Endothelial cell (in vitro differentiated cells): Measurements from ENCODE around the gene CDO1. TPM values are rescaled to one million over a fixed set of nuclear protein-coding genes. Genes with fewer than 3 reads are reported as not detected.

ENCODE experiments used
- DNase-seq: peaks from one replicate; pipeline ENCODE4 v3.0.0; 2021; ENCODE audit warnings: low spot score
- H3K27ac Mint-ChIP-seq: one replicate; pipeline ENCODE4 v1.8.0; 2021; ENCODE audit warnings: mixed read lengths, inconsistent platforms; ENCODE audit not compliant: unreplicated experiment
- H3K27me3 Mint-ChIP-seq: one replicate; pipeline ENCODE4 v1.8.0; 2021; ENCODE audit warnings: mild to moderate bottlenecking, moderate library complexity, mixed read lengths, inconsistent platforms; ENCODE audit not compliant: unreplicated experiment
- H3K36me3 Mint-ChIP-seq: one replicate; pipeline ENCODE4 v1.8.0; 2021; ENCODE audit warnings: mild to moderate bottlenecking, low read depth, mixed read lengths, inconsistent platforms; ENCODE audit not compliant: unreplicated experiment
- H3K4me1 Mint-ChIP-seq: one replicate; pipeline ENCODE4 v1.8.0; 2021; ENCODE audit warnings: mild to moderate bottlenecking, mixed read lengths, inconsistent platforms; ENCODE audit not compliant: unreplicated experiment
- H3K4me3 Mint-ChIP-seq: one replicate; pipeline ENCODE4 v1.8.0; 2021; ENCODE audit warnings: mild to moderate bottlenecking, mixed read lengths, inconsistent platforms; ENCODE audit not compliant: unreplicated experiment
- H3K9me3 Mint-ChIP-seq: one replicate; pipeline ENCODE4 v1.8.0; 2021; ENCODE audit warnings: mixed read lengths, inconsistent platforms; ENCODE audit not compliant: unreplicated experiment
- total RNA-seq: library from RNA; stranded (reverse); fragmentation: NEBNext Ultra II Directional; extraction: Animal tissue kit (Norgen Biotek cat#: 25700); gene quantifications from one replicate; pipeline ENCODE4 v1.2.1, GENCODE V29; 2021; ENCODE audit not compliant: unreplicated experiment
- TF ChIP-seq, protein P1 (sequence below): fragments of 200-600 bp; sonication (generic); IDR thresholded peaks from one replicate; pipeline ENCODE4 v1.5.0; 2021; ENCODE audit warnings: antibody characterized with exemption; ENCODE audit not compliant: unreplicated experiment

The CDO1 gene
- total RNA-seq, 1 donor from 2014 or later: 2.9 TPM

DNA sequence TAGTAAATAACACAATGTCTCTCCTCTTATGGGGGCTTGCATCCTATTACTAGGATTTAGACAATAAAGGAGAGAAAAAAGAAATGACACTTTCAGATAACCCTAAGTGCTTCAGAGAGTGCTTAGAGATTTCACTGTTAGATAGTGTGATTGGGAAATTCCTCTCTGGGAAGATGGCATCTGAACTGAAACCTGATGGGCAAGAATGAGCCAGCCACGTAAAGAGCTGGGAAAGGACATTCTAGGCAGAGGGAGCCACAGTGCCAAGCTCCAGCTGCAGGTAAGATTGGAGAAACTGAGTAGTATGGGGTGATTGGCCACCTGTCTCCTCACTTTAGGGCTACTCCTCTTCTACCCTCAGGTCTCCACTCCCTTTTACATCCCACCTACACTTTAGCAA lies 14.5 kb downstream of the CDO1 start:
- Mint-ChIP-seq H3K27me3 (no peaks in the 10 kb centered on the region), H3K36me3 (no peaks in the 10 kb centered on the region), H3K4me3 (no peak overlapping the region), H3K4me1 (peaks cover 1% of the 10 kb centered on the region), H3K9me3 (no peaks in the 10 kb centered on the region), H3K27ac (no peak overlapping the region)
- DNase-seq: no peak
- TF ChIP-seq, protein P1, sequence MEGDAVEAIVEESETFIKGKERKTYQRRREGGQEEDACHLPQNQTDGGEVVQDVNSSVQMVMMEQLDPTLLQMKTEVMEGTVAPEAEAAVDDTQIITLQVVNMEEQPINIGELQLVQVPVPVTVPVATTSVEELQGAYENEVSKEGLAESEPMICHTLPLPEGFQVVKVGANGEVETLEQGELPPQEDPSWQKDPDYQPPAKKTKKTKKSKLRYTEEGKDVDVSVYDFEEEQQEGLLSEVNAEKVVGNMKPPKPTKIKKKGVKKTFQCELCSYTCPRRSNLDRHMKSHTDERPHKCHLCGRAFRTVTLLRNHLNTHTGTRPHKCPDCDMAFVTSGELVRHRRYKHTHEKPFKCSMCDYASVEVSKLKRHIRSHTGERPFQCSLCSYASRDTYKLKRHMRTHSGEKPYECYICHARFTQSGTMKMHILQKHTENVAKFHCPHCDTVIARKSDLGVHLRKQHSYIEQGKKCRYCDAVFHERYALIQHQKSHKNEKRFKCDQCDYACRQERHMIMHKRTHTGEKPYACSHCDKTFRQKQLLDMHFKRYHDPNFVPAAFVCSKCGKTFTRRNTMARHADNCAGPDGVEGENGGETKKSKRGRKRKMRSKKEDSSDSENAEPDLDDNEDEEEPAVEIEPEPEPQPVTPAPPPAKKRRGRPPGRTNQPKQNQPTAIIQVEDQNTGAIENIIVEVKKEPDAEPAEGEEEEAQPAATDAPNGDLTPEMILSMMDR: no peak

GRCh38 chr5:115801152-115801551 lies 15.3 kb downstream of the CDO1 start:
- Mint-ChIP-seq H3K27me3 (no peaks in the 10 kb centered on the region), H3K27ac (no peak overlapping the region), H3K36me3 (no peaks in the 10 kb centered on the region), H3K9me3 (no peaks in the 10 kb centered on the region), H3K4me1 (no peaks in the 10 kb centered on the region), H3K4me3 (no peak overlapping the region)
- no peak for DNase-seq
- TF ChIP-seq, protein P1: no peak

GRCh38 chr5:115800108-115800507 lies 16.4 kb downstream of the CDO1 start:
- no peaks in the 10 kb centered on the region for H3K27me3 Mint-ChIP-seq
- no peak overlapping the region for H3K27ac Mint-ChIP-seq
- no peak overlapping the region for H3K4me3 Mint-ChIP-seq
- no peaks in the 10 kb centered on the region for H3K4me1 Mint-ChIP-seq
- TF ChIP-seq, protein P1: no peak
- no peaks in the 10 kb centered on the region for H3K9me3 Mint-ChIP-seq
- no peaks in the 10 kb centered on the region for H3K36me3 Mint-ChIP-seq
- no peak for DNase-seq

DNA sequence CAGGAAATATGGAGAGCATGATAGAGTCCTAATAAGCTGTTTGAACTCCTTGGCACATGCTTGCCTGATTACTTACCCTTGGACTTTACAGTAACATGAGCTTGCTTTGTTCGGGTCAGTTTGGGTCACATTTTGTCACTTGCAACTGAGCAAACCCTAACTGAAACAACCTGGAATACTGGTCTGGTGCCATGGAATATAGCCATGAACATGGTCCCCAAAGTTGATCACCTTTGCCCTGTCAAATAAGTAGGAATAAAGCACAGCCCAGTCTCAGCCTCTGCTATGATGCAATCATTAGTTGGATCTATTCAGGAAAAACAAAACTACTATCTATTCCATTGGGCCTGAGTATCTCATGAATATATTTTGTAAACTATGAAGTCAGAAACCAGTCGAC lies 18.2 kb downstream of the CDO1 start:
- Mint-ChIP-seq H3K27ac (no peak overlapping the region), H3K4me1 (no peaks in the 10 kb centered on the region), H3K27me3 (no peaks in the 10 kb centered on the region), H3K36me3 (no peaks in the 10 kb centered on the region), H3K9me3 (no peaks in the 10 kb centered on the region), H3K4me3 (no peak overlapping the region)
- no peak for DNase-seq
- TF ChIP-seq, protein P1: no peak

GRCh38 chr5:115796656-115797055 lies 19.8 kb downstream of the CDO1 start:
- Mint-ChIP-seq H3K36me3 (no peaks in the 10 kb centered on the region), H3K4me1 (no peaks in the 10 kb centered on the region)
- TF ChIP-seq, protein P1: no peak

More at GRCh38 chr5:115796656-115797055, 19.8 kb downstream of the CDO1 start:
- H3K4me3 Mint-ChIP-seq: no peak overlapping the region
- H3K9me3 Mint-ChIP-seq: no peaks in the 10 kb centered on the region
- no peak for DNase-seq
- H3K27ac Mint-ChIP-seq: no peak overlapping the region
- H3K27me3 Mint-ChIP-seq: no peaks in the 10 kb centered on the region
